OCI-LY7 (cell line): ENCODE measurements around the gene MROH2A.

Experiments used
- EZH2phosphoT487 ChIP-seq: fragments of 200-600 bp; sonication (generic); IDR thresholded peaks from 2 replicates; pipeline ENCODE4 v1.6.1; 2018; ENCODE audit warnings: low read depth, borderline replicate concordance, mild to moderate bottlenecking, mixed run types, antibody characterized with exemption, low read length, moderate library complexity, mixed read lengths
- TF ChIP-seq, protein P1 (sequence below): fragments of 200-600 bp; sonication (generic); conservative IDR thresholded peaks from 2 replicates; pipeline ENCODE4 v1.5.1; 2014; ENCODE audit warnings: mild to moderate bottlenecking, antibody characterized with exemption, low read length, moderate library complexity, mixed read lengths

DNA sequence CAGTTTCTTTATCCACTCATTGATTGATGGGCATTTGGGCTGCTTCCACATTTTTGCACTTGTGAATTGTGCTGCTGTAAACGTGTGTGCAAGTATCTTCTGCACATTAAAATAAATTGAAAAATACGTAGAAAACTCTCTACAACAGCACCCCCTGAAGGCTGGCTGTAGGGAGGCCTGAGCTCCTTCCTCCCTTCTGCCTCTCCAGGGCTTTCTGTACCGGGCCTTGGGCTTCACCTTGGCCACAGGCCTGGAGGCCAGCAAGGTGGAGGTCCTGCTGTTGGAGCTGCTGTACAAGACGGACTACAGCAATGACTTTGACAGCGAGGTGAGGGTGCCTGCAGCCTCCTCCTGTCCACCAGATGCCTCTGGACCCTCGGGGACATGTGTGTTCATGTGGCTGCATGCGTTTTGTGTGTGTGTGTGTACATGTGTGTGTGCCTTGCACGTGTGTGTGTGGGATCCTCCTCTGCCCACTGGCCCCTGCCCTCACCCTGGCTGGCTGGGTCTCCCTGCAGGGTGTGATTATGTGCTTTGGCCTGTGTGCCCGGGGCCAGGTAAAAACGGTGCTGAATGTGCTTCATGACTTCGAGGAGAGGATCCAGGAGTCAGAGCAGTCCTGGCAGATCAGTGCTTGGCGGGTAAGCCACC lies 29.2 kb downstream of the MROH2A start:
- TF ChIP-seq, protein P1, sequence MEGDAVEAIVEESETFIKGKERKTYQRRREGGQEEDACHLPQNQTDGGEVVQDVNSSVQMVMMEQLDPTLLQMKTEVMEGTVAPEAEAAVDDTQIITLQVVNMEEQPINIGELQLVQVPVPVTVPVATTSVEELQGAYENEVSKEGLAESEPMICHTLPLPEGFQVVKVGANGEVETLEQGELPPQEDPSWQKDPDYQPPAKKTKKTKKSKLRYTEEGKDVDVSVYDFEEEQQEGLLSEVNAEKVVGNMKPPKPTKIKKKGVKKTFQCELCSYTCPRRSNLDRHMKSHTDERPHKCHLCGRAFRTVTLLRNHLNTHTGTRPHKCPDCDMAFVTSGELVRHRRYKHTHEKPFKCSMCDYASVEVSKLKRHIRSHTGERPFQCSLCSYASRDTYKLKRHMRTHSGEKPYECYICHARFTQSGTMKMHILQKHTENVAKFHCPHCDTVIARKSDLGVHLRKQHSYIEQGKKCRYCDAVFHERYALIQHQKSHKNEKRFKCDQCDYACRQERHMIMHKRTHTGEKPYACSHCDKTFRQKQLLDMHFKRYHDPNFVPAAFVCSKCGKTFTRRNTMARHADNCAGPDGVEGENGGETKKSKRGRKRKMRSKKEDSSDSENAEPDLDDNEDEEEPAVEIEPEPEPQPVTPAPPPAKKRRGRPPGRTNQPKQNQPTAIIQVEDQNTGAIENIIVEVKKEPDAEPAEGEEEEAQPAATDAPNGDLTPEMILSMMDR: peak; percentile 46
- no peak for TF ChIP-seq EZH2phosphoT487
